ENCODE results near the gene SLC25A38. TPM values are rescaled to one million over a fixed set of nuclear protein-coding genes. Genes with fewer than 3 reads are reported as not detected.
A peak's percentile ranks its signal among the peaks of the same experiment; 100 is the strongest.

Gene SLC25A38
- total RNA-seq, 1 donor from 2014 or later: 25.6 TPM

DNA sequence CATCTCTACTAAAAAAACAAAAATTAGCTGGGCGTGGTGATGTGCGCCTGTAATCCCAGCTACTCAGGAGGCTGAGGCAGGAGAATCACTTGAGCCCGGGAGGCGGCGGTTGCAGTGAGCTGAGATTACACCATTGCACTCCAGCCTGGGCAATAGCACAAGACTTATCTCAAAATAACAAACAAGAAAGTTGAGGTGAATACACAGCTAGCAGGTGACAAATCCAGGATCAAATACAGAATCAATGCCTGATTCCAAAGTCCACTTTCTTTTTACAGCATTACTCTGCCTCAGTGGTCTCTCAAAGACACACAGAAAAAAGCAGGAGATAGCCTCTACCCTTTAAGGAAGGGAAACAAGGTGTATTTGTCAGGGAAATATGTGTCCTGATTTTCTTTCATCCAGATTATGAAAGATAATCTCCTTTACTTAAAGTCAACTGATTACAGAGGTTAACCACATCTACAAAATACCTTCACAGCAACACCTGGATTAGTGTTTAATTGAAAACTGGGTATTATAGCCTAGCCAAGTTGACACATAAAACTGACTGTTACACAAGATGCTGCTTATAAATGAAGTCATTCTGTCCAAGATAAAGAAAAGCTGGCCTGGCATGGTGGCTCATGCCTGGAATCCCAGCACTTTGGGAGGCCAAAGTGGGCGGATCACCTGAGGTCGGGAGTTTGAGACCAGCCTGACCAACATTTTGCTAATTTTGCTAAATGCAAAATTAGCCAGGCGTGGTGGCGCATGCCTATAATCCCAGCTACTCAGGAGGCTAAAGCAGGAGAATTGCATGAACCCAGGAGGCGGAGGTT, 4.0 kb upstream of the SLC25A38 start:
- Mint-ChIP-seq H3K27me3 (ENCODE audit: low read depth) (peaks cover 3% of the 10 kb centered on the region), H3K36me3 (no peaks in the 10 kb centered on the region), H3K27ac (no peak overlapping the region), H3K4me3 (no peak overlapping the region), H3K4me1 (peaks cover 6% of the 10 kb centered on the region), H3K9me3 (no peaks in the 10 kb centered on the region)
- TF ChIP-seq CTCF (IDR thresholded peaks at IDR 0.05; ENCODE audit: unreplicated experiment): no peak
- no peak for DNase-seq (ENCODE audit: low spot score in 2 of 2, unreplicated experiment in 2 of 2)

GRCh38 chr3:39379778-39380155, 3.4 kb upstream of the SLC25A38 start:
- DNase-seq (ENCODE audit: low spot score in 2 of 2, unreplicated experiment in 2 of 2): no peak
- H3K27ac Mint-ChIP-seq: no peak overlapping the region
- no peak for TF ChIP-seq CTCF (IDR thresholded peaks at IDR 0.05; ENCODE audit: unreplicated experiment)
- H3K36me3 Mint-ChIP-seq: no peaks in the 10 kb centered on the region
- no peaks in the 10 kb centered on the region for H3K9me3 Mint-ChIP-seq
- H3K4me1 Mint-ChIP-seq: peaks cover 11% of the 10 kb centered on the region
- H3K4me3 Mint-ChIP-seq: no peak overlapping the region
- peaks cover 3% of the 10 kb centered on the region for H3K27me3 Mint-ChIP-seq (ENCODE audit: low read depth)

GRCh38 chr3:39381432-39381831, 1.7 kb upstream of the SLC25A38 start:
- peak overlapping the region; percentile 28 for H3K4me3 Mint-ChIP-seq
- no peak overlapping the region for H3K27ac Mint-ChIP-seq
- peaks cover under 1% of the 10 kb centered on the region for H3K27me3 Mint-ChIP-seq (ENCODE audit: low read depth)
- TF ChIP-seq CTCF (IDR thresholded peaks at IDR 0.05; ENCODE audit: unreplicated experiment): no peak
- DNase-seq (ENCODE audit: low spot score in 2 of 2, unreplicated experiment in 2 of 2): no peak
- H3K9me3 Mint-ChIP-seq: no peaks in the 10 kb centered on the region
- peaks cover 21% of the 10 kb centered on the region for H3K4me1 Mint-ChIP-seq
- H3K36me3 Mint-ChIP-seq: no peaks in the 10 kb centered on the region

DNA sequence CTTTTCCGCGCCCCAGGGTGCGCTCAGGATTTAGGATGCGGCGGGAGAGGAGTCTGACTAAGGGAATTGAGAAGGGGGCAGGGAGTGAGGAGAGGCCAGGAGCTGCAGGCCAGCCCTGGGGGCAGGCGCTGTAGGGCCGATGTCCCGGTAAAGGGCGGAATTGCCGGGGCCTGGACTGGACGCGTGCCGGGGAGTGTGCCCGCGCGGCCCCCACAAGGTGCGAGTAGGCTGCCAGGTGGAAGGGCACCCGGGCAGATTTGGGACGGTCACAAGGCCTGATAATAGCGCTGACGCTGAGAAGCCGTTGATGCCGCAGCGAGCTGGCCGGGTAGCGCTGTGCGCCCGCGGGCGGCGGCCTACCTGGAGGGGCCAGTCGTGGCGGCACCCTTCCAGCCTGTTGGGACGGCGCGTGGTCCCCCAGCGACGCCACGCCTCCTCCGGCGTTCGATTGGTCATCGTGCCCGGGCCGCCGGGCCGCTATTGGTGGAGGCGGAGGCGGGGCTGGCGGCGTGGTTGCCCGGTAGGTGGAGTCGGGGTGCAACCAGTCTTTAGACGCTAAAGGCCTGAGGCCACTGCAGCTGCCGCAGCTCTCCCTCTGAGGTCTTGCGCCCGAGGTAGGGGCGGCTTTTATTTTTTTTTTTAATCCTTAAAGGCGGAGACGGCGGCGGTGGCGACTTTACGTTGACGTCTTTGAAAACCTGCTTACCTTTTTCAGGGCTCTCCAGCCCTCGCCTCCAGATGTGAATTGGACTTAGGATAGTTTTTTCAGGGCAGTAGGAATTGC, 903 bp downstream of the SLC25A38 start:
- no peaks in the 10 kb centered on the region for H3K36me3 Mint-ChIP-seq
- H3K27me3 Mint-ChIP-seq (ENCODE audit: low read depth): no peaks in the 10 kb centered on the region
- peak overlapping the region; percentile 99 for H3K4me3 Mint-ChIP-seq
- H3K4me1 Mint-ChIP-seq: peaks cover 24% of the 10 kb centered on the region
- no peaks in the 10 kb centered on the region for H3K9me3 Mint-ChIP-seq
- DNase-seq (ENCODE audit: low spot score in 2 of 2, unreplicated experiment in 2 of 2): peak; percentile 92 to 96
- H3K27ac Mint-ChIP-seq: peak overlapping the region; percentile 99
- no peak for TF ChIP-seq CTCF (IDR thresholded peaks at IDR 0.05; ENCODE audit: unreplicated experiment)

- Mint-ChIP-seq H3K4me1 (peaks cover 24% of the 10 kb centered on the region), H3K27me3 (ENCODE audit: low read depth) (no peaks in the 10 kb centered on the region), H3K36me3 (peaks cover 2% of the 10 kb centered on the region), H3K9me3 (no peaks in the 10 kb centered on the region), H3K4me3 (peak overlapping the region; percentile 99), H3K27ac (peak overlapping the region; percentile 88)
- no peak for TF ChIP-seq CTCF (IDR thresholded peaks at IDR 0.05; ENCODE audit: unreplicated experiment)
- no peak for DNase-seq (ENCODE audit: low spot score in 2 of 2, unreplicated experiment in 2 of 2)
Measured at GRCh38 chr3:39384665-39385000, 1.5 kb downstream of the SLC25A38 start.
